ENCODE data around the gene SESN1.
A peak's percentile ranks its signal among the peaks of the same experiment; 100 is the strongest.
"Not testable (repeated sequence)": the region's sequence is repeated elsewhere in the genome, so short reads cannot be mapped to it uniquely, and the experiment has no call there.

SESN1 gene

GRCh38 chr6:109094416-109095035 lies at the start of gene SESN1:
TSS of gene SESN1 (minus strand) at chr6:109094846. CDS start at chr6:109094073, 773 bp downstream.
- DNase-seq = peak; percentile 76

- no peak for DNase-seq
Observed at GRCh38 chr6:109143191-109143590, 48.5 kb upstream of the SESN1 start.

GRCh38 chr6:109142067-109142466 lies 47.4 kb upstream of the SESN1 start:
- DNase-seq = not testable (repeated sequence)

- DNase-seq = no peak
Observed at GRCh38 chr6:109139109-109139508, 44.5 kb upstream of the SESN1 start.

GRCh38 chr6:109136530-109136929 lies 41.9 kb upstream of the SESN1 start:
- DNase-seq = not testable (repeated sequence)

- not testable (repeated sequence) for DNase-seq
Observed at GRCh38 chr6:109136039-109136438, 41.4 kb upstream of the SESN1 start.

GRCh38 chr6:109135600-109135999 lies 41.0 kb upstream of the SESN1 start:
- DNase-seq = not testable (repeated sequence)

GRCh38 chr6:109130065-109130464 lies 35.4 kb upstream of the SESN1 start:
- DNase-seq = no peak

- DNase-seq = no peak
Observed at GRCh38 chr6:109125504-109125903, 30.9 kb upstream of the SESN1 start.

GRCh38 chr6:109124219-109124618 lies 29.6 kb upstream of the SESN1 start:
- DNase-seq = no peak

GRCh38 chr6:109121411-109121810 lies 26.8 kb upstream of the SESN1 start:
- DNase-seq = no peak

GRCh38 chr6:109118871-109119354 lies 24.3 kb upstream of the SESN1 start:
- DNase-seq = no peak

- DNase-seq = no peak
Observed at GRCh38 chr6:109118337-109118736, 23.7 kb upstream of the SESN1 start.

- no peak for DNase-seq
Observed at GRCh38 chr6:109117346-109118035, 22.8 kb upstream of the SESN1 start.

GRCh38 chr6:109112663-109113062 lies 18.0 kb upstream of the SESN1 start:
- DNase-seq = not testable (repeated sequence)

- DNase-seq = not testable (repeated sequence)
Observed at GRCh38 chr6:109109663-109110062, 15.0 kb upstream of the SESN1 start.

- DNase-seq = no peak
Observed at GRCh38 chr6:109105681-109106080, 11.0 kb upstream of the SESN1 start.

GRCh38 chr6:109104512-109104911 lies 9.9 kb upstream of the SESN1 start:
- DNase-seq = no peak

GRCh38 chr6:109103942-109104341 lies 9.3 kb upstream of the SESN1 start:
- DNase-seq = no peak

- DNase-seq = no peak
Observed at GRCh38 chr6:109102762-109103161, 8.1 kb upstream of the SESN1 start.

GRCh38 chr6:109097661-109098060 lies 3.0 kb upstream of the SESN1 start:
- no peak for DNase-seq

GRCh38 chr6:109096208-109096607 lies 1.6 kb upstream of the SESN1 start:
- DNase-seq = no peak

- DNase-seq = no peak
Observed at GRCh38 chr6:109095835-109096084, 1.1 kb upstream of the SESN1 start.

GRCh38 chr6:109095036-109095834 lies 589 bp upstream of the SESN1 start, which contains the start of gene CEP57L1:
TSS of gene CEP57L1 (plus strand) at chr6:109095507. CDS start at chr6:109145222, 49,715 bp downstream.
- DNase-seq = peak; percentile 96

Data from DMS79 (cell line).